H1 (cell line): ENCODE results near the gene MEI1.

Experiments
- BACH1 ChIP-seq: IDR thresholded peaks from 2 replicates; pipeline ENCODE4 v1.6.1; 2012; ENCODE audit warnings: low read length, improper control_type of control experiment
- CEBPB ChIP-seq: IDR thresholded peaks from 2 replicates; pipeline ENCODE4 v1.6.1; 2012; ENCODE audit warnings: low read depth, low read length
- CREB1 ChIP-seq: IDR thresholded peaks from 2 replicates; pipeline ENCODE4 v1.6.1; 2012; ENCODE audit warnings: inconsistent platforms
- CTCF ChIP-seq, 3 experiments: IDR thresholded peaks; 1 replicate in 2 of 3; 2 replicates in 1 of 3; pipeline versions ENCODE4 v1.5.1 to v1.6.1; 2011; ENCODE audit warnings: low read length in 3 of 3, mild to moderate bottlenecking in 3 of 3, inconsistent platforms in 2 of 3, low read depth in 1 of 3, moderate library complexity in 1 of 3; ENCODE audit not compliant: insufficient read depth in 1 of 3; ENCODE audit errors: control extremely low read depth in 1 of 3
- EP300 ChIP-seq, 2 experiments: IDR thresholded peaks; 1 replicate in 1 of 2; 2 replicates in 1 of 2; pipeline ENCODE4 v1.6.1; 2011 to 2012; ENCODE audit warnings: low read depth in 2 of 2, low read length in 2 of 2, mild to moderate bottlenecking in 2 of 2, borderline replicate concordance in 1 of 2, inconsistent platforms in 1 of 2, moderate library complexity in 1 of 2
- EZH2 ChIP-seq: fragments of 200-600 bp; sonication (generic); IDR thresholded peaks from 2 replicates; pipeline ENCODE4 v1.7.1; 2012; ENCODE audit warnings: low read depth, mild to moderate bottlenecking, moderate library complexity, low read length, inconsistent platforms; ENCODE audit not compliant: severe bottlenecking
- HDAC6 ChIP-seq: IDR thresholded peaks from one replicate; pipeline ENCODE4 v1.7.1; 2012; ENCODE audit warnings: low read depth, mild to moderate bottlenecking, inconsistent platforms, low read length, moderate library complexity
- MAX ChIP-seq: IDR thresholded peaks from 2 replicates; pipeline ENCODE4 v1.6.1; 2012; ENCODE audit warnings: inconsistent platforms
- POLR2A ChIP-seq, 2 experiments: IDR thresholded peaks; 1 replicate in 1 of 2; 2 replicates in 1 of 2; pipeline ENCODE4 v1.6.1; 2011; ENCODE audit warnings: low read depth in 2 of 2, low read length in 2 of 2, mild to moderate bottlenecking in 2 of 2; ENCODE audit errors: control extremely low read depth in 1 of 2
- POU5F1 ChIP-seq: IDR thresholded peaks from 2 replicates; pipeline ENCODE4 v1.6.1; 2011; ENCODE audit warnings: low read depth, mild to moderate bottlenecking, low read length, moderate library complexity
- RAD21 ChIP-seq, 2 experiments: IDR thresholded peaks in 1 of 2; conservative IDR thresholded peaks in 1 of 2; 2 replicates each; pipeline ENCODE4 v1.6.1; 2011; ENCODE audit warnings: low read depth in 2 of 2, low read length in 2 of 2, improper control_type of control experiment in 1 of 2, inconsistent platforms in 1 of 2, mild to moderate bottlenecking in 1 of 2, moderate library complexity in 1 of 2
- SIN3A ChIP-seq, 2 experiments: IDR thresholded peaks in 1 of 2; conservative IDR thresholded peaks in 1 of 2; 2 replicates each; pipeline ENCODE4 v1.6.1; 2011 to 2012; ENCODE audit warnings: low read length in 2 of 2, improper control_type of control experiment in 1 of 2, low read depth in 1 of 2, mild to moderate bottlenecking in 1 of 2
- TAF1 ChIP-seq: IDR thresholded peaks from 2 replicates; pipeline ENCODE4 v1.6.1; 2011; ENCODE audit warnings: mild to moderate bottlenecking, low read depth, low read length
- TF ChIP-seq, protein P1 (sequence below): IDR thresholded peaks from 2 replicates; pipeline ENCODE4 v1.6.1; 2011; ENCODE audit warnings: low read depth, mild to moderate bottlenecking, low read length; ENCODE audit not compliant: insufficient read depth

GRCh38 chr22:41841085-41841712 is 141.9 kb downstream of the MEI1 start:
- TF ChIP-seq EP300 (IDR thresholded peaks at IDR 0.05; ENCODE audit: borderline replicate concordance in 1 of 2, low read depth in 2 of 2, low read length in 2 of 2) (no peak), CTCF (IDR thresholded peaks at IDR 0.05; ENCODE audit: control extremely low read depth in 1 of 3, insufficient read depth in 1 of 3, low read depth in 1 of 3, low read length in 3 of 3) (no peak), POU5F1 (no peak), POLR2A (IDR thresholded peaks at IDR 0.05; ENCODE audit: control extremely low read depth in 1 of 2, low read depth in 2 of 2, low read length in 2 of 2) (no peak), HDAC6 (no peak), BACH1 (no peak), RAD21 (IDR thresholded peaks at IDR 0.05 in 1 of 2, conservative IDR thresholded peaks at IDR 0.05 in 1 of 2; ENCODE audit: low read depth in 2 of 2, low read length in 2 of 2) (no peak), CREB1 (no peak), MAX (no peak), EZH2 (no peak), TAF1 (no peak), CEBPB (no peak), SIN3A (conservative IDR thresholded peaks at IDR 0.05 in 1 of 2, IDR thresholded peaks at IDR 0.05 in 1 of 2; ENCODE audit: low read depth in 1 of 2, low read length in 2 of 2) (no peak)
- TF ChIP-seq, protein P1, sequence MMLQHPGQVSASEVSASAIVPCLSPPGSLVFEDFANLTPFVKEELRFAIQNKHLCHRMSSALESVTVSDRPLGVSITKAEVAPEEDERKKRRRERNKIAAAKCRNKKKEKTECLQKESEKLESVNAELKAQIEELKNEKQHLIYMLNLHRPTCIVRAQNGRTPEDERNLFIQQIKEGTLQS: no peak
